GM12878 (cell line): Measurements from ENCODE around the gene LPAR3. TPM values are rescaled to one million over a fixed set of nuclear protein-coding genes. Genes with fewer than 3 reads are reported as not detected.
A peak's percentile ranks its signal among the peaks of the same experiment; 100 is the strongest.

Experiments used
- ATF7 ChIP-seq: fragments of 450-650 bp; IDR thresholded peaks from 2 replicates; pipeline ENCODE4 v1.6.1; 2016; ENCODE audit warnings: low read depth, mild to moderate bottlenecking
- BRCA1 ChIP-seq: IDR thresholded peaks from 2 replicates; pipeline ENCODE4 v1.6.1; 2011; ENCODE audit warnings: low read depth, low read length, improper control_type of control experiment
- CBX5 ChIP-seq: sonication (generic); IDR thresholded peaks from 2 replicates; pipeline ENCODE4 v1.6.1; 2016; ENCODE audit warnings: low read depth, moderate library complexity, mild to moderate bottlenecking, inconsistent platforms
- CREM ChIP-seq: IDR thresholded peaks from 2 replicates; pipeline ENCODE4 v1.6.1; 2014; ENCODE audit warnings: antibody characterized with exemption, low read depth
- EED ChIP-seq: sonication (generic); IDR thresholded peaks from 2 replicates; pipeline ENCODE4 v1.6.1; 2016; ENCODE audit warnings: antibody characterized with exemption, low read depth
- EGR1 ChIP-seq, 2 experiments: IDR thresholded peaks; 1 replicate in 1 of 2; 2 replicates in 1 of 2; pipeline ENCODE4 v1.6.1; 2011 to 2012; ENCODE audit warnings: low read depth in 2 of 2, low read length in 2 of 2, borderline replicate concordance in 1 of 2, mild to moderate bottlenecking in 1 of 2, moderate library complexity in 1 of 2
- FOXM1 ChIP-seq: IDR thresholded peaks from 2 replicates; pipeline ENCODE4 v1.6.1; 2012; ENCODE audit warnings: low read depth, mild to moderate bottlenecking, inconsistent platforms, low read length, moderate library complexity
- IKZF1 ChIP-seq: fragments of 450-650 bp; conservative IDR thresholded peaks from 2 replicates; pipeline ENCODE4 v1.6.1; 2017; ENCODE audit warnings: antibody characterized with exemption, mild to moderate bottlenecking
- IRF4 ChIP-seq: IDR thresholded peaks from 2 replicates; pipeline ENCODE4 v1.6.1; 2011; ENCODE audit warnings: low read depth, low read length
- KAT2A ChIP-seq: conservative IDR thresholded peaks from 2 replicates; pipeline ENCODE4 v1.6.1; 2011; ENCODE audit warnings: low read depth, low read length; ENCODE audit not compliant: control insufficient read depth
- KDM1A ChIP-seq: fragments of 200-600 bp; sonication (generic); IDR thresholded peaks from 2 replicates; pipeline ENCODE4 v1.6.1; 2016; ENCODE audit warnings: borderline replicate concordance
- MTA3 ChIP-seq: IDR thresholded peaks from 2 replicates; pipeline ENCODE4 v1.6.1; 2012; ENCODE audit warnings: low read length, inconsistent platforms, borderline replicate concordance
- NBN ChIP-seq: fragments of 450-650 bp; IDR thresholded peaks from 2 replicates; pipeline ENCODE4 v1.6.1; 2016
- NFIC ChIP-seq: IDR thresholded peaks from 2 replicates; pipeline ENCODE4 v1.6.1; 2012; ENCODE audit warnings: low read depth, mild to moderate bottlenecking, inconsistent platforms, low read length, moderate library complexity
- PML ChIP-seq: IDR thresholded peaks from 2 replicates; pipeline ENCODE4 v1.6.1; 2012; ENCODE audit warnings: low read length, inconsistent platforms
- RAD51 ChIP-seq: fragments of 450-650 bp; IDR thresholded peaks from 2 replicates; pipeline ENCODE4 v1.6.1; 2016; ENCODE audit warnings: moderate library complexity, mild to moderate bottlenecking, inconsistent platforms
- SMAD1 ChIP-seq: fragments of 450-650 bp; IDR thresholded peaks from 2 replicates; pipeline ENCODE4 v1.6.1; 2018; ENCODE audit warnings: mild to moderate bottlenecking, low read depth; ENCODE audit not compliant: partially characterized antibody
- SMARCA5 ChIP-seq: fragments of 450-650 bp; IDR thresholded peaks from 2 replicates; pipeline ENCODE4 v1.6.1; 2017; ENCODE audit warnings: mild to moderate bottlenecking
- SP1 ChIP-seq: IDR thresholded peaks from one replicate; pipeline ENCODE4 v1.6.1; 2011; ENCODE audit warnings: low read depth, low read length
- YY1 ChIP-seq: IDR thresholded peaks from 2 replicates; pipeline ENCODE4 v1.6.1; 2011; ENCODE audit warnings: low read depth, mild to moderate bottlenecking, low read length
- polyA plus RNA-seq, 11 experiments: library from polyadenylated mRNA; depleted of rRNA in 4 of 11; unstranded in 6 of 11; stranded (reverse) in 5 of 11; fragments of >200 nt; fragmentation: Nextera tagmentation in 4 of 11; fragmentation: Illumina TruSeq in 1 of 11; extraction: Ambion mirVana in 4 of 11; extraction: Trizol in 1 of 11; gene quantifications; 1 replicate in 1 of 11; 2 replicates in 10 of 11; pipeline versions ENCODE4 v1.2.1 to v1.2.3, GENCODE V29; 2011 to 2016; ENCODE audit warnings: inconsistent platforms in 2 of 11, missing spikeins in 2 of 11, low read depth in 1 of 11
- total RNA-seq, 4 experiments: library from RNA; depleted of rRNA in 3 of 4; stranded (reverse); fragments of >200 nt in 3 of 4; fragmentation: Illumina TruSeq in 1 of 4; extraction: Trizol in 1 of 4; gene quantifications; 2 replicates each; pipeline versions ENCODE4 v1.2.1 to v1.2.3, GENCODE V29; 2013 to 2021
- TF ChIP-seq, protein P1 (sequence below): IDR thresholded peaks from 2 replicates; pipeline ENCODE4 v1.6.1; 2012; ENCODE audit warnings: low read depth, low read length, improper control_type of control experiment
- TF ChIP-seq, protein P2 (sequence below): fragments of 450-650 bp; formaldehyde crosslinking; IDR thresholded peaks from 2 replicates; pipeline ENCODE4 v1.5.0; 2022; ENCODE audit warnings: mild to moderate bottlenecking, missing genetic modification characterization
- TF ChIP-seq, protein P3 (sequence below): fragments of 450-650 bp; IDR thresholded peaks from 2 replicates; pipeline ENCODE4 v1.6.1; 2017; ENCODE audit warnings: mild to moderate bottlenecking, moderate library complexity

LPAR3 gene
- total and polyA plus RNA-seq, 10 of the 15 experiments (the other 5 are each of a cell fraction or from before 2014, with no cell fraction given), result 0.03 to 0.31 (median 0.09) TPM; not detected in 3

DNA sequence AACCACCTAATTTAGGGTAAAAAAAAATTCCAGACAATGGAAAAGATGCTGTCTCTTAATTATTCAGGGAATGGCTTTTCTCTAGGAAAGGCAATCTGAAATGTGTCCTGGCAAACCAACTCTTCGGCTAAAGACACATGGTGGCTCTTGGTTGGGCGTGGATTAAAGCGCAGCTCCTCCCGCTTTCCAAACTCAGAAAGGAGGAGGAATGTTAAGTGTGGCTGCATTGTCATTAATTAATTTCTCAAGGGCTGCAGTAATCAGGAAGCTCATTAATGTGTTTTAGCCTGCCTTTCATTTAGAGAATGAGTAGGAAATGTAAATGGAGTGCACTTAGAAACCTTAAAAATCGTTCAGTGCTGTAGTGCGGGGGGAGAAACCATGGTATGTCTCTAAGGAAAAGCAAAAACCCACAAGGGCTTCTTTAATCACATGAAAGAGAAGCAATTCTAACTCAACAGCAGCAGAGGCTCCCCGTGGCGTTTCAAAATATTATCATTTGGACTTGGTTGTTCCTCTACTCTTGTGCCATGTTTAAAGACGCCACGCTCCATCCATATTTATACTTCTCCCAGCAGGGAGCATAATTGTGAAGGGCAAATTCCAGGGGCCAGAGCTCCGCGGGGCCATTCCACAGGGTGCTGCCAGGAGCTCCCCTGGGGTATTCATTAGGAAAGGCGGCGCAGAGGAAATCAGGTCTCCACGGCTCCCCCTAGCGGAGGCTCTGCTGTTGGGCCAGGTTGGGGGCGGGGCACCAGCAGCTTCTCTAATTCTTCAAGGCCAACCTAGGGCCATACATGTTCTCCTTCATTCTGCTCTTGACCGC, 110.8 kb downstream of the LPAR3 start (continued):
- TF ChIP-seq MTA3 (no peak), YY1 (peak; percentile 60; the same call in 1 of the 2 replicates), BRCA1 (no peak), CBX5 (peak; percentile 61; the same call in 1 of the 2 replicates), ATF7 (no peak), NBN (no peak), PML (no peak), KDM1A (no peak), FOXM1 (0 out of 2 replicates have a peak, but pooled peaks have one; percentile 50), SP1 (no peak), KAT2A (no peak), SMARCA5 (no peak), EED (peak; percentile 52; the same call in 1 of the 2 replicates), IKZF1 (no peak; the same call in 1 of the 2 replicates), RAD51 (no peak), EGR1 (IDR thresholded peaks at IDR 0.05; ENCODE audit: borderline replicate concordance in 1 of 2, low read depth in 2 of 2, low read length in 2 of 2) (0 out of 3 replicates have a peak, but pooled peaks of 1 of the 2 experiments have one; percentile 25), SMAD1 (no peak), CREM (no peak), NFIC (no peak), IRF4 (0 out of 2 replicates have a peak, but pooled peaks have one; percentile 18)
- TF ChIP-seq, protein P1, sequence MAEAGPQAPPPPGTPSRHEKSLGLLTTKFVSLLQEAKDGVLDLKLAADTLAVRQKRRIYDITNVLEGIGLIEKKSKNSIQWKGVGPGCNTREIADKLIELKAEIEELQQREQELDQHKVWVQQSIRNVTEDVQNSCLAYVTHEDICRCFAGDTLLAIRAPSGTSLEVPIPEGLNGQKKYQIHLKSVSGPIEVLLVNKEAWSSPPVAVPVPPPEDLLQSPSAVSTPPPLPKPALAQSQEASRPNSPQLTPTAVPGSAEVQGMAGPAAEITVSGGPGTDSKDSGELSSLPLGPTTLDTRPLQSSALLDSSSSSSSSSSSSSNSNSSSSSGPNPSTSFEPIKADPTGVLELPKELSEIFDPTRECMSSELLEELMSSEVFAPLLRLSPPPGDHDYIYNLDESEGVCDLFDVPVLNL, result no peak
- TF ChIP-seq, protein P2, sequence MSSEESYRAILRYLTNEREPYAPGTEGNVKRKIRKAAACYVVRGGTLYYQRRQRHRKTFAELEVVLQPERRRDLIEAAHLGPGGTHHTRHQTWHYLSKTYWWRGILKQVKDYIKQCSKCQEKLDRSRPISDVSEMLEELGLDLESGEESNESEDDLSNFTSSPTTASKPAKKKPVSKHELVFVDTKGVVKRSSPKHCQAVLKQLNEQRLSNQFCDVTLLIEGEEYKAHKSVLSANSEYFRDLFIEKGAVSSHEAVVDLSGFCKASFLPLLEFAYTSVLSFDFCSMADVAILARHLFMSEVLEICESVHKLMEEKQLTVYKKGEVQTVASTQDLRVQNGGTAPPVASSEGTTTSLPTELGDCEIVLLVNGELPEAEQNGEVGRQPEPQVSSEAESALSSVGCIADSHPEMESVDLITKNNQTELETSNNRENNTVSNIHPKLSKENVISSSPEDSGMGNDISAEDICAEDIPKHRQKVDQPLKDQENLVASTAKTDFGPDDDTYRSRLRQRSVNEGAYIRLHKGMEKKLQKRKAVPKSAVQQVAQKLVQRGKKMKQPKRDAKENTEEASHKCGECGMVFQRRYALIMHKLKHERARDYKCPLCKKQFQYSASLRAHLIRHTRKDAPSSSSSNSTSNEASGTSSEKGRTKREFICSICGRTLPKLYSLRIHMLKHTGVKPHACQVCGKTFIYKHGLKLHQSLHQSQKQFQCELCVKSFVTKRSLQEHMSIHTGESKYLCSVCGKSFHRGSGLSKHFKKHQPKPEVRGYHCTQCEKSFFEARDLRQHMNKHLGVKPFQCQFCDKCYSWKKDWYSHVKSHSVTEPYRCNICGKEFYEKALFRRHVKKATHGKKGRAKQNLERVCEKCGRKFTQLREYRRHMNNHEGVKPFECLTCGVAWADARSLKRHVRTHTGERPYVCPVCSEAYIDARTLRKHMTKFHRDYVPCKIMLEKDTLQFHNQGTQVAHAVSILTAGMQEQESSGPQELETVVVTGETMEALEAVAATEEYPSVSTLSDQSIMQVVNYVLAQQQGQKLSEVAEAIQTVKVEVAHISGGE (CRISPR knock-in tag), result no peak
- TF ChIP-seq, protein P3, sequence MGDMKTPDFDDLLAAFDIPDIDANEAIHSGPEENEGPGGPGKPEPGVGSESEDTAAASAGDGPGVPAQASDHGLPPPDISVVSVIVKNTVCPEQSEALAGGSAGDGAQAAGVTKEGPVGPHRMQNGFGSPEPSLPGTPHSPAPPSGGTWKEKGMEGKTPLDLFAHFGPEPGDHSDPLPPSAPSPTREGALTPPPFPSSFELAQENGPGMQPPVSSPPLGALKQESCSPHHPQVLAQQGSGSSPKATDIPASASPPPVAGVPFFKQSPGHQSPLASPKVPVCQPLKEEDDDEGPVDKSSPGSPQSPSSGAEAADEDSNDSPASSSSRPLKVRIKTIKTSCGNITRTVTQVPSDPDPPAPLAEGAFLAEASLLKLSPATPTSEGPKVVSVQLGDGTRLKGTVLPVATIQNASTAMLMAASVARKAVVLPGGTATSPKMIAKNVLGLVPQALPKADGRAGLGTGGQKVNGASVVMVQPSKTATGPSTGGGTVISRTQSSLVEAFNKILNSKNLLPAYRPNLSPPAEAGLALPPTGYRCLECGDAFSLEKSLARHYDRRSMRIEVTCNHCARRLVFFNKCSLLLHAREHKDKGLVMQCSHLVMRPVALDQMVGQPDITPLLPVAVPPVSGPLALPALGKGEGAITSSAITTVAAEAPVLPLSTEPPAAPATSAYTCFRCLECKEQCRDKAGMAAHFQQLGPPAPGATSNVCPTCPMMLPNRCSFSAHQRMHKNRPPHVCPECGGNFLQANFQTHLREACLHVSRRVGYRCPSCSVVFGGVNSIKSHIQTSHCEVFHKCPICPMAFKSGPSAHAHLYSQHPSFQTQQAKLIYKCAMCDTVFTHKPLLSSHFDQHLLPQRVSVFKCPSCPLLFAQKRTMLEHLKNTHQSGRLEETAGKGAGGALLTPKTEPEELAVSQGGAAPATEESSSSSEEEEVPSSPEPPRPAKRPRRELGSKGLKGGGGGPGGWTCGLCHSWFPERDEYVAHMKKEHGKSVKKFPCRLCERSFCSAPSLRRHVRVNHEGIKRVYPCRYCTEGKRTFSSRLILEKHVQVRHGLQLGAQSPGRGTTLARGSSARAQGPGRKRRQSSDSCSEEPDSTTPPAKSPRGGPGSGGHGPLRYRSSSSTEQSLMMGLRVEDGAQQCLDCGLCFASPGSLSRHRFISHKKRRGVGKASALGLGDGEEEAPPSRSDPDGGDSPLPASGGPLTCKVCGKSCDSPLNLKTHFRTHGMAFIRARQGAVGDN, result no peak
